SK-N-MC (cell line): ENCODE results near the gene CGB2.
"Not testable (repeated sequence)": the region's sequence is repeated elsewhere in the genome, so short reads cannot be mapped to it uniquely, and the experiment has no call there.

Experiments
- EZH2 ChIP-seq: fragments of 200-600 bp; sonication (generic); IDR thresholded peaks from one replicate; pipeline ENCODE4 v1.6.1; 2017; ENCODE audit warnings: antibody characterized with exemption
- FOXP2 ChIP-seq: optimal IDR thresholded peaks from 2 replicates; pipeline ENCODE3; 2011; ENCODE audit warnings: mild to moderate bottlenecking, moderate library complexity; ENCODE audit not compliant: insufficient read depth; ENCODE audit errors: extremely low read length, control extremely low read depth
- POLR2AphosphoS5 ChIP-seq: IDR thresholded peaks from 2 replicates; pipeline ENCODE4 v1.6.1; 2012; ENCODE audit warnings: mild to moderate bottlenecking, low read depth, low read length, borderline replicate concordance

- not testable (repeated sequence) for TF ChIP-seq POLR2AphosphoS5, EZH2, FOXP2
These were observed 6.4 kb downstream of the CGB2 start for GRCh38 chr19:49038111-49038510.
